Psoas muscle (tissue), 8 donors: ENCODE data around the gene UGDH. TPM values are rescaled to one million over a fixed set of nuclear protein-coding genes. Genes with fewer than 3 reads are reported as not detected.
A peak's percentile ranks its signal among the peaks of the same experiment; 100 is the strongest.

Source experiments
- ATAC-seq, 4 donors: fragments of 200-7000 bp; cut with Tn5 transposase; one replicate each; pipeline ENCODE4 v1.9.1; 2020; ENCODE audit warnings: moderate library complexity in 3 of 4, mild to moderate bottlenecking in 2 of 4
- DNase-seq, 2 donors: peaks; one replicate each; pipeline ENCODE4 v3.0.0-alpha.2; 2020
- H3K27ac ChIP-seq: fragments of 200-600 bp; one replicate; pipeline ENCODE4 v1.8.0; 2022
- H3K27me3 ChIP-seq, 3 donors: fragments of 200-600 bp in 1 of 3; one replicate each; pipeline versions ENCODE4 v1.6.1 to v1.8.0; 2013 to 2022; ENCODE audit warnings: low read length in 2 of 3, mild to moderate bottlenecking in 2 of 3, moderate library complexity in 1 of 3; ENCODE audit not compliant: insufficient read depth in 3 of 3
- H3K36me3 ChIP-seq, 2 donors: fragments of 200-600 bp in 1 of 2; one replicate each; pipeline versions ENCODE4 v1.6.1 to v1.8.0; 2013 to 2022; ENCODE audit warnings: low read depth in 1 of 2, mild to moderate bottlenecking in 1 of 2, moderate library complexity in 1 of 2; ENCODE audit not compliant: insufficient read depth in 1 of 2
- H3K4me1 ChIP-seq: fragments of 200-600 bp; one replicate; pipeline ENCODE4 v1.8.0; 2022
- H3K4me3 ChIP-seq: fragments of 200-600 bp; one replicate; pipeline ENCODE4 v1.8.0; 2022; ENCODE audit warnings: mild to moderate bottlenecking
- H3K9me3 ChIP-seq: fragments of 200-600 bp; one replicate; pipeline ENCODE4 v1.8.0; 2022
- WGBS, 3 donors: extraction: QIAGEN DNeasy Blood & Tissue Kit; methylation state at CpG; one replicate each; pipeline versions ENCODE4 v1.1.6 to v1.1.7; 2013; 5-methylcytosine and 5-hydroxymethylcytosine counted together
- intact Hi-C, 2 donors: fragments of 100-400 bp; cut with DNase I; formaldehyde crosslinking; loops; one replicate each; pipeline versions ENCODE4 v1.11.0 to v1.14.2; 2022
- polyA plus RNA-seq, 3 donors: library from polyadenylated mRNA; stranded (reverse); fragments of 200-250 nt; gene quantifications; one replicate each; pipeline ENCODE4 v1.2.3, GENCODE V29; 2013
- total RNA-seq, 4 donors: library from RNA; stranded (reverse); fragmentation: NEBNext Ultra II Directional in 2 of 4; extraction: Animal tissue kit (Norgen Biotek cat#: 25700) in 2 of 4; gene quantifications; one replicate each; pipeline versions ENCODE4 v1.2.1 to v1.2.4, GENCODE V29; 2021 to 2023
- TF ChIP-seq, protein P1 (sequence below): fragments of 200-600 bp; IDR thresholded peaks from one replicate; pipeline ENCODE4 v1.8.0; 2022; ENCODE audit warnings: antibody characterized with exemption
- donor health status: healthy with polysubstance abuse.
- donor health status: DM: no; HTN: no; CAD: no; lungs with moderate emphysema.
- donor health status: Bipolar disorder and iron deficiency.
- donor health status: healthy.
- donor health status: DM: yes; HTN: yes; CAD: no.
- donor health status: DM: no; HTN: no; CAD: no.
- donor health status: DM: no; HTN: no; CAD: no.
- donor health status: DM: yes; HTN: yes; CAD: no.

The UGDH gene
- total and polyA plus RNA-seq, 7 donors: 2.5 to 9.8 (median 7.7) TPM

DNA sequence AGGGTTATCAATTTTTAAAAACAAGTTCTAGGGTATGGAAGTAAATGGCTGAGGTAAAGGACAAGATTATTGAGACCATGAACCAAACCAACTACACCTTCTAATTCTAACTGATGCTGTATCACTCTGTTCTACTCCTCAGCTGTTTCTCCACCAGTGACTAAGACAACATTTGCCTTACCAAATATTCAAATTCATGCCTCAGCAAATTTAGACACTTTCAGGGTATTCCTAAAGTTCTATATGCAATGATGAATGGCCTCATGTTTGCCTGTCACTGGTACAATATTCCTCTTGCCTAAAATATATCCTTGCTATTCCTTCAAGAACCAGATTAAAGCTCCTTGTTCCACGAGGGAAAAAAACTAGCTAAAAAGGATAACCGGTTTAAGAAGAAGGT lies 73.5 kb downstream of the UGDH start:
- Histone ChIP-seq H3K9me3 (no peaks in the 10 kb centered on the region), H3K27ac (no peak overlapping the region), H3K4me3 (no peak overlapping the region), H3K4me1 (peaks cover 24% of the 10 kb centered on the region), H3K36me3 (peaks cover 17 to 95% of the 10 kb centered on the region in 2 donors), H3K27me3 (no peaks in the 10 kb centered on the region)
- WGBS, 3 donors: 72 to 85% (median 82%) methylated on average over 2 of the region's 2 CpGs
- ATAC-seq (no peak), DNase-seq (no peak)
- intact Hi-C loops: no loop called here
- TF ChIP-seq, protein P1, sequence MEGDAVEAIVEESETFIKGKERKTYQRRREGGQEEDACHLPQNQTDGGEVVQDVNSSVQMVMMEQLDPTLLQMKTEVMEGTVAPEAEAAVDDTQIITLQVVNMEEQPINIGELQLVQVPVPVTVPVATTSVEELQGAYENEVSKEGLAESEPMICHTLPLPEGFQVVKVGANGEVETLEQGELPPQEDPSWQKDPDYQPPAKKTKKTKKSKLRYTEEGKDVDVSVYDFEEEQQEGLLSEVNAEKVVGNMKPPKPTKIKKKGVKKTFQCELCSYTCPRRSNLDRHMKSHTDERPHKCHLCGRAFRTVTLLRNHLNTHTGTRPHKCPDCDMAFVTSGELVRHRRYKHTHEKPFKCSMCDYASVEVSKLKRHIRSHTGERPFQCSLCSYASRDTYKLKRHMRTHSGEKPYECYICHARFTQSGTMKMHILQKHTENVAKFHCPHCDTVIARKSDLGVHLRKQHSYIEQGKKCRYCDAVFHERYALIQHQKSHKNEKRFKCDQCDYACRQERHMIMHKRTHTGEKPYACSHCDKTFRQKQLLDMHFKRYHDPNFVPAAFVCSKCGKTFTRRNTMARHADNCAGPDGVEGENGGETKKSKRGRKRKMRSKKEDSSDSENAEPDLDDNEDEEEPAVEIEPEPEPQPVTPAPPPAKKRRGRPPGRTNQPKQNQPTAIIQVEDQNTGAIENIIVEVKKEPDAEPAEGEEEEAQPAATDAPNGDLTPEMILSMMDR: no peak

DNA sequence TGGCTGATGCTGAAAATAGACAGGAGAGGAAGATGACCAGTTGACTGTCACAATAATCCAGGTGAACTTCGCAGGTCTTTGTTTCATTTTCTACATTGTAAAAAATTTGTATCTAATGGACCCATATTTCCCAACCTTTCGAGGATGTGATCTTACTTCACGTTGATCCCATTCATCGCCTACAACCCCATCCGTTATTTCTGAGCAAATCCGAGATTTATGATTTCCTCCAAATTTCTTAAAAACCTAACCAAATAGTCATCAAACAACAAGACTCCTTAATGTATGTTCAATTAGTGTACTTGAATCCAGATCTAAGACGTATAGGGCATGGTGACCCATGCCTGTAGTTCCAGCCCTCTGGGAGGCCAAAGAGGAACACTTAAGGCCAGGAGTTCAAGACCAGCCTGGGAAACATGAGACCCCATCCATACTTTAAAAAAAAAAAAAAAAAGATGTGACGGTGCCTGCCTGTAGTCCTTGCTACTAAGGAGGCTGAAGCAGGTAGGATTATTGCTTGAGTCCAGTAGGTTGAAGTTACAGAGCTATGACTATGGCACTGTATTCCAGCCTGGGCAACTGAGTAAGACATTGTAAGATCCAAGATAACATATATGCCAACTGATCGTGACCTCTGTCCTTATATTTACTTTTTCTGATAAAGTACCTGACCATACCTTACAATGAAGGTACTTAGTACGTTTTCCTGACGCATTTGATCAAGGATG lies 74.2 kb downstream of the UGDH start:
- ATAC-seq: peak in 1 of 4 donors; percentile 26
- H3K9me3 ChIP-seq: no peaks in the 10 kb centered on the region
- intact Hi-C loops: no loop called here
- no peaks in the 10 kb centered on the region for H3K27me3 ChIP-seq
- peaks cover 24% of the 10 kb centered on the region for H3K4me1 ChIP-seq
- no peak overlapping the region for H3K4me3 ChIP-seq
- DNase-seq: no peak
- no peak overlapping the region for H3K27ac ChIP-seq
- H3K36me3 ChIP-seq: peaks cover 17 to 100% of the 10 kb centered on the region in 2 donors
- TF ChIP-seq, protein P1: no peak
- WGBS, 3 donors: 78 to 85% (median 78%) methylated on average over 11 of the region's 11 CpGs

DNA sequence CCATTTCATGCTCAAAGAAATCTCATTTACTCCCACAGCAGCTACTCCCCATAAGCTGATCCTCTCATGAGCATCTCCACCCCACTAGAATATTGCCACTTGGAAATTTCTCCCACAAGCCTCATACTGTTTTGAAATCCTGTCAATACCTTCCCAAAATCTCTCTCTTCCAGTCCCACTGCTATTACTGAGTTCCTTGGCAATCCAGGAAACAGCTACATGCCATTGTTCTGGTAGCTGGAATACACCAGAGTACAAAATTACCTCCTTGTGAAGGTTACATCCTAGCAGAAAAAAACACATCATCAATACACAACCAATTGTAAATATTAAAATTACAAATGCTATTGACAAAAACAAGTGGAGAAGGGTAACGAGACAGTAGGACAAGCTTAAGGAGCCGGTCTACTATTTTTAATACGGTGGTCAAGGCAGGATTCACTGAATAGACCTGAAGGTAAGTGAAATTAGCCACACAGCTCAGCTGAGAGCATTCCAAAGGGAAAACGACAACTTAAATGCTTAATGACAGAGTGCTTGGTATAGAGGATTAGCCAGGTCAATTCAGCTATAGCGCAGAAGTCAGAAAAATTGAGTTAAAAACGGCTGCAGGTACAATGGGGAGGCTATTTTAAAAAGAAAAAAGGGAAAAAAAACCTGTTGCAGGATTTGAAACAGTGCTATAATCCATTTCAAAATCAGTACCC lies 74.9 kb downstream of the UGDH start:
- ATAC-seq (no peak), DNase-seq (no peak)
- Histone ChIP-seq H3K36me3 (peaks cover 14 to 94% of the 10 kb centered on the region in 2 donors), H3K4me1 (peaks cover 22% of the 10 kb centered on the region), H3K9me3 (no peaks in the 10 kb centered on the region), H3K27me3 (no peaks in the 10 kb centered on the region), H3K27ac (no peak overlapping the region), H3K4me3 (no peak overlapping the region)
- intact Hi-C loops: no loop called here
- TF ChIP-seq, protein P1: no peak
- WGBS, 3 donors: 78 to 87% (median 84%) methylated on average over 6 of the region's 6 CpGs

DNA sequence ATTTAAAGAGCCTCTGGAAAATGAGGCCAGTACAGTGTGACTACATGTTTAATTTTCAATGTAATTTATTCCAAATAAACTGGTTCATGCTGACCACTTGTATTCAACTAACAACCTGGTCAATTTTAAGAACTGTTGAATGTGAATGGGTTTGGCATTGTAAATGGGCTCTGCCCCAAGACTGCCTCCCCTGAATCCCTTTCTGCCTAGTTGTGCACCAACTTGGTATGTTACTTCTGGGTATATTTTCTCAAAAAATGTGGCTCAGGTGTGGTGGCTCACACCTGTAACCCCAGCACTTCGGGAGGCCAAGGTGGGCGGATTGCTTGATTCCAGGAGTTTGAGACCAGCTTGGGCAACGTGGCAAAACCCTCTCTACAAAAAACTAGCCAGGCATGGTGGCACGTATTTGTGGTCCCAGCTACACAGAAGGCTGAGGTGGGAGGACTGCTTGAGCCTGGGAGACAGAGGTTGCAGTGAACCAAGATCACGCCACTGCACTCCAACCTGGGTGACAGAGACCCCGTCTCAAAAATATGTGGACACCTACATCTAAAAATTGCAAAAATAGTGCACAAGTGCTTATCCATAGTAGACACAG lies 75.7 kb downstream of the UGDH start:
- ATAC-seq (no peak), DNase-seq (no peak)
- Histone ChIP-seq H3K9me3 (no peaks in the 10 kb centered on the region), H3K4me1 (peaks cover 18% of the 10 kb centered on the region), H3K36me3 (peaks cover 8 to 86% of the 10 kb centered on the region in 2 donors), H3K27me3 (no peaks in the 10 kb centered on the region), H3K4me3 (no peak overlapping the region), H3K27ac (no peak overlapping the region)
- WGBS, 3 donors: 79 to 91% (median 82%) methylated on average over 6 of the region's 6 CpGs
- intact Hi-C loops: no loop called here
- TF ChIP-seq, protein P1: no peak
